Measurements from ENCODE around the gene AMMECR1L. TPM values are rescaled to one million over a fixed set of nuclear protein-coding genes. Genes with fewer than 3 reads are reported as not detected.
"Not testable (repeated sequence)": the region's sequence is repeated elsewhere in the genome, so short reads cannot be mapped to it uniquely, and the experiment has no call there.

The AMMECR1L gene
- total RNA-seq, 2 experiments from 2014 or later = 16.4 to 17.4 TPM

DNA sequence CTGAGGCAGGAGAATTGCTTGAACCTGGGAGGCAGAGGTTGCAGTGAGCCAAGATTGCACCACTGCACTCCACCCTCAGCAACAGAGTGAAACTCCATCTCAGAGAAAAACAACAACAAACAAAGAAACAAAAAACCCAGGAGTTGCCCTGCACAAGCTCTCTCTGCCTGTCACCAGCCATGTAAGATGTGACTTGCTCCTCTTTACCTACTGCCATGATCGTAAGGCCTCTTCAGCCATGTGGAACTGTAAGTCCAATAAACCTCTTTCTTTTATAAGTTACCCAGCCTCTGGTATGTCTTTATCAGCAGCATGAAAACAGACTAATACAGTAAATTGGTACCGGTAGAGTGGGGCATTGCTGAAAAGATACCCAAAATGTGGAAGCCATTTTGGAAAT is 59.0 kb downstream of the AMMECR1L start:
- Mint-ChIP-seq H3K36me3 (peaks cover 26% of the 10 kb centered on the region), H3K4me1 (peaks cover 25% of the 10 kb centered on the region), H3K9me3 (peaks cover 31% of the 10 kb centered on the region)
- DNase-seq, H3K27ac Mint-ChIP-seq, H3K4me3 Mint-ChIP-seq, H3K27me3 Mint-ChIP-seq: not testable (repeated sequence)

DNA sequence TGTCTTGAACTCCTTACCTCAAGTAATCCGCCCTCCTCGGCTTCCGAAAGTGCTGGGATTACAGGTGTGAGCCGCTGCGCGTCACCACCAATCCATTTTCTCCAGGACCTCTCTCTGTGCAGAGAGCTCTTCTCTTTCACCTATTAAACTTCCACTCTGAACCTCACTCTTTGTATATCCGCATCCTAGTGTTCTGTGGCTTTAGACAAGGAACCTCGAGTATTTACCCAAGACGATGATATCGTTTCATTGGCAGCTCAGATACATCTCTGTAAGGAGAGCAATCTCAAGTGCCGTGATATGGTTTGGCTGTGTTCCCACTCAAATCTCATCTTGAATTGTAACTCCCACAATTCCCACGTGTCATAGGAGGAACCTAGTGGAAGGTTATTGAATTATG is 59.7 kb downstream of the AMMECR1L start:
- Mint-ChIP-seq H3K36me3 (peaks cover 27% of the 10 kb centered on the region), H3K9me3 (peaks cover 31% of the 10 kb centered on the region)

GRCh38 chr2:127820080-127820668 is 65.6 kb downstream of the AMMECR1L start:
- Mint-ChIP-seq H3K4me1 (no peaks in the 10 kb centered on the region), H3K27ac (no peak overlapping the region), H3K27me3 (peaks cover 14% of the 10 kb centered on the region), H3K9me3 (peaks cover 17% of the 10 kb centered on the region), H3K36me3 (peaks cover 7% of the 10 kb centered on the region), H3K4me3 (no peak overlapping the region)
- DNase-seq = no peak

More for the DNA sequence above, 59.7 kb downstream of the AMMECR1L start:
- DNase-seq = no peak
- no peak overlapping the region for H3K4me3 Mint-ChIP-seq
- peaks cover 5% of the 10 kb centered on the region for H3K27me3 Mint-ChIP-seq
- H3K4me1 Mint-ChIP-seq = peaks cover 22% of the 10 kb centered on the region
- H3K27ac Mint-ChIP-seq = no peak overlapping the region

GRCh38 chr2:127818794-127819425 is 66.8 kb downstream of the AMMECR1L start:
- Mint-ChIP-seq H3K27me3 (peaks cover 14% of the 10 kb centered on the region), H3K36me3 (peaks cover 7% of the 10 kb centered on the region), H3K9me3 (peaks cover 17% of the 10 kb centered on the region), H3K4me3 (no peak overlapping the region), H3K4me1 (no peaks in the 10 kb centered on the region), H3K27ac (no peak overlapping the region)
- no peak for DNase-seq

- peaks cover 15% of the 10 kb centered on the region for H3K27me3 Mint-ChIP-seq
- no peak for DNase-seq
- no peak overlapping the region for H3K27ac Mint-ChIP-seq
- H3K36me3 Mint-ChIP-seq = peaks cover 7% of the 10 kb centered on the region
- peaks cover 17% of the 10 kb centered on the region for H3K9me3 Mint-ChIP-seq
- H3K4me1 Mint-ChIP-seq = no peaks in the 10 kb centered on the region
- no peak overlapping the region for H3K4me3 Mint-ChIP-seq
These were observed 67.5 kb downstream of the AMMECR1L start for GRCh38 chr2:127818241-127818640.

DNA sequence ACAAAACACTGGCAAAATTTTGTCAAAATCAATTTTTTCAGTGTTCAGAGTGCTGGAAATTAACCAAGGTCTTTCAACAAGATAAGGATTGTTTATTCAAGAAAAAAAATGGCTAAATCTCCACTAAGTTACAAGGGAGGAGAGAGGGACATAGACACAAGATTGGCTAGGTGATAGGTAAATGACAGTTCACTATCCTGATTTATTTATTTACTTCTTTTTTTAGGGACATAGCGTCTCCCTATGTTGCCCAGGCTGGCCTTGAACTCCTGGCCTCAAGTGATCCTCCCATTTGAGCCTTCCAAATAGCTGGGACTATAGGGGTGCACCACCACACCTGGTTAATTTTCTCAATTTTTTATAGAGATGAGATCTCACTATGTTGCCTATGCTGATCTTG is 71.1 kb downstream of the AMMECR1L start:
- peaks cover 6% of the 10 kb centered on the region for H3K4me1 Mint-ChIP-seq
- H3K27ac Mint-ChIP-seq = no peak overlapping the region
- no peak for DNase-seq
- H3K9me3 Mint-ChIP-seq = peaks cover 6% of the 10 kb centered on the region
- no peak overlapping the region for H3K4me3 Mint-ChIP-seq
- H3K36me3 Mint-ChIP-seq = peaks cover 18% of the 10 kb centered on the region
- H3K27me3 Mint-ChIP-seq = peaks cover 19% of the 10 kb centered on the region

- H3K27ac Mint-ChIP-seq, H3K9me3 Mint-ChIP-seq: not testable (repeated sequence)
These were observed 73.3 kb downstream of the AMMECR1L start for GRCh38 chr2:127812441-127812840.

More at GRCh38 chr2:127812441-127812840, 73.3 kb downstream of the AMMECR1L start:
- Mint-ChIP-seq H3K4me3 (peak overlapping the region; percentile 100), H3K4me1 (peaks cover 18% of the 10 kb centered on the region), H3K36me3 (peaks cover 24% of the 10 kb centered on the region)
- not testable (repeated sequence) for DNase-seq, H3K27me3 Mint-ChIP-seq

Other genes starting within 250 kb of the AMMECR1L start
- gene GPR17, start 239.8 kb downstream of the AMMECR1L start, total RNA-seq = not detected
- 10 to 100 TPM; 14.6 to 15.8 TPM for gene LIMS2, start 210.4 kb downstream of the AMMECR1L start, total RNA-seq
- 1 to 10 TPM; 3.9 to 4.4 TPM for gene SFT2D3, start 184.5 kb downstream of the AMMECR1L start, total RNA-seq
- 10 to 100 TPM; 76.5 to 82.5 TPM for gene WDR33, start 74.8 kb downstream of the AMMECR1L start, total RNA-seq
- 10 to 100 TPM; 91.8 to 97.2 TPM for gene POLR2D, start 27.8 kb downstream of the AMMECR1L start, total RNA-seq
- 10 to 100 TPM; 24.4 to 26.7 TPM for gene SAP130, start 142.1 kb upstream of the AMMECR1L start, total RNA-seq
- gene UGGT1, start 205.2 kb upstream of the AMMECR1L start, total RNA-seq = 10 to 100 TPM; 49.8 to 50.1 TPM